Osteocyte (in vitro differentiated cells): ENCODE results near the gene KCNE5. TPM values are rescaled to one million over a fixed set of nuclear protein-coding genes. Genes with fewer than 3 reads are reported as not detected.

Source experiments
- DNase-seq: peaks from one replicate; pipeline ENCODE4 v3.0.0; 2021; ENCODE audit warnings: mixed read lengths; ENCODE audit not compliant: unreplicated experiment; ENCODE audit errors: extremely low spot score
- H3K27ac Mint-ChIP-seq: one replicate; pipeline ENCODE4 v1.8.0; 2021; ENCODE audit warnings: mild to moderate bottlenecking, mixed read lengths; ENCODE audit not compliant: unreplicated experiment
- H3K27me3 Mint-ChIP-seq: one replicate; pipeline ENCODE4 v1.8.0; 2021; ENCODE audit warnings: mixed read lengths; ENCODE audit not compliant: unreplicated experiment
- H3K36me3 Mint-ChIP-seq: one replicate; pipeline ENCODE4 v1.8.0; 2021; ENCODE audit warnings: mixed read lengths; ENCODE audit not compliant: unreplicated experiment
- H3K4me1 Mint-ChIP-seq: one replicate; pipeline ENCODE4 v1.8.0; 2021; ENCODE audit warnings: mixed read lengths; ENCODE audit not compliant: unreplicated experiment
- H3K4me3 Mint-ChIP-seq: one replicate; pipeline ENCODE4 v1.8.0; 2021; ENCODE audit warnings: mild to moderate bottlenecking, moderate library complexity, mixed read lengths; ENCODE audit not compliant: unreplicated experiment
- H3K9me3 Mint-ChIP-seq: one replicate; pipeline ENCODE4 v1.8.0; 2021; ENCODE audit warnings: mixed read lengths; ENCODE audit not compliant: unreplicated experiment
- CTCF ChIP-seq: fragments of 200-600 bp; sonication (generic); IDR thresholded peaks from 2 replicates; pipeline ENCODE4 v1.5.0; 2021; ENCODE audit warnings: antibody characterized with exemption, mild to moderate bottlenecking, moderate library complexity
- total RNA-seq: library from RNA; stranded (reverse); gene quantifications from 2 replicates; pipeline ENCODE4 v1.2.1, GENCODE V29; 2021

Gene KCNE5
- total RNA-seq, 1 donor from 2014 or later: 0.70 TPM

GRCh38 chrX:109626637-109627036, 1.7 kb upstream of the KCNE5 start:
- Mint-ChIP-seq H3K4me1 (peaks cover 13% of the 10 kb centered on the region), H3K36me3 (no peaks in the 10 kb centered on the region), H3K27me3 (no peaks in the 10 kb centered on the region), H3K27ac (no peak overlapping the region), H3K4me3 (no peak overlapping the region), H3K9me3 (no peaks in the 10 kb centered on the region)
- TF ChIP-seq CTCF: no peak
- no peak for DNase-seq

- no peak overlapping the region for H3K27ac Mint-ChIP-seq
- no peak for DNase-seq
- H3K4me3 Mint-ChIP-seq: peak overlapping the region; percentile 50
- H3K9me3 Mint-ChIP-seq: no peaks in the 10 kb centered on the region
- no peaks in the 10 kb centered on the region for H3K36me3 Mint-ChIP-seq
- TF ChIP-seq CTCF: no peak
- no peaks in the 10 kb centered on the region for H3K27me3 Mint-ChIP-seq
- peaks cover 23% of the 10 kb centered on the region for H3K4me1 Mint-ChIP-seq
These were observed 975 bp downstream of the KCNE5 start for GRCh38 chrX:109623997-109624396.

- no peak for DNase-seq
- no peaks in the 10 kb centered on the region for H3K36me3 Mint-ChIP-seq
- no peak overlapping the region for H3K27ac Mint-ChIP-seq
- H3K9me3 Mint-ChIP-seq: no peaks in the 10 kb centered on the region
- H3K4me3 Mint-ChIP-seq: no peak overlapping the region
- H3K4me1 Mint-ChIP-seq: peaks cover 21% of the 10 kb centered on the region
- no peaks in the 10 kb centered on the region for H3K27me3 Mint-ChIP-seq
- no peak for TF ChIP-seq CTCF
These were observed 2.7 kb downstream of the KCNE5 start for GRCh38 chrX:109622270-109622669.

GRCh38 chrX:109619771-109620170, 5.2 kb downstream of the KCNE5 start:
- Mint-ChIP-seq H3K9me3 (no peaks in the 10 kb centered on the region), H3K36me3 (no peaks in the 10 kb centered on the region), H3K27ac (no peak overlapping the region), H3K27me3 (no peaks in the 10 kb centered on the region), H3K4me1 (peaks cover 18% of the 10 kb centered on the region), H3K4me3 (no peak overlapping the region)
- DNase-seq: no peak
- no peak for TF ChIP-seq CTCF

- H3K4me1 Mint-ChIP-seq: no peaks in the 10 kb centered on the region
- no peak overlapping the region for H3K27ac Mint-ChIP-seq
- no peaks in the 10 kb centered on the region for H3K27me3 Mint-ChIP-seq
- H3K4me3 Mint-ChIP-seq: no peak overlapping the region
- H3K36me3 Mint-ChIP-seq: no peaks in the 10 kb centered on the region
- no peaks in the 10 kb centered on the region for H3K9me3 Mint-ChIP-seq
- TF ChIP-seq CTCF: no peak
- DNase-seq: no peak
These were observed 10.0 kb downstream of the KCNE5 start for GRCh38 chrX:109614951-109615350.
